GM18867 (cell line): ENCODE results near the gene ZFYVE21.
A peak's percentile ranks its signal among the peaks of the same experiment; 100 is the strongest.

Source experiments
- ATAC-seq: cut with Tn5 transposase; IDR thresholded peaks from one replicate; pipeline ENCODE4 v1.9.1; 2021; ENCODE audit warnings: mild to moderate bottlenecking, moderate library complexity; ENCODE audit not compliant: unreplicated experiment

ZFYVE21 gene

DNA sequence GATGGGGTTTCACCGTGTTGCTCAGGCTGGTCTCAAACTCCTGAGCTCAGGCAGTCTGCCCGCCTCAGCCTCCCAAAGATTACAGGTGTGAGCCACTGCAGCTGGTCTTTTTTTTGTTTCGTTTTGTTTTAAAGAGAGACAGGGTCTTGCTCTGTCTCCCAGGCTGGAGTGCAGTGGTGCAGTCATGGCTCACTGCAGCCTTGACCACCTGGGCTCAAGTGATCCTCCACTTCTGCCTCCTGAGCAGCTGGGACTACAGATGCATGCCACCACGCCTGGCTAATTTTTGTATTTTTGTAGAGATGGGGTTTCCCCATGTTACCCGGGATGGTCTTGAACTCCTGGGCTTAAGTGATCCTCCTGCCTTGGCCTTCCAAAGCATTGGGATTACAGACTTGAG lies 24.0 kb upstream of the ZFYVE21 start:
- ATAC-seq: peak; percentile 52

DNA sequence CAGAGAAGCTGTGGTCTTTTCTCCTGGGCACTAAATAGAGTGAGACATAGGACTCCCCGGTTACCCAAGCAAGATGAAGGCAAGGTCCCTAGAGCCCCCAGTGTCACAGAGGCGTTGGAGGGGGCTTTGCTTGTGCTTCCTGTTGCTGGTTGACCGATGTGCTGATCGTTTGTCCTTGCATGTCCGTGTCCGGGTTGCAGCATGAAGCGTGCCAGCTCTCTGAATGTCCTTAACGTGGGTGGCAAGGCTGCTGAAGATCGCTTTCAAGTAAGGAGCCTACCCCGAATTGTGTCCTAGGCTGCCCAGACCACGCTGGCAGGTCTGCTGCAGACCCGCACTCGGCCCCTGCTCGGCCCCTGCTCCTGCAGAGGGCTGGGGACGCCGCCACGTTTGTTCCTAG lies 23.5 kb upstream of the ZFYVE21 start:
- ATAC-seq: peak; percentile 6

DNA sequence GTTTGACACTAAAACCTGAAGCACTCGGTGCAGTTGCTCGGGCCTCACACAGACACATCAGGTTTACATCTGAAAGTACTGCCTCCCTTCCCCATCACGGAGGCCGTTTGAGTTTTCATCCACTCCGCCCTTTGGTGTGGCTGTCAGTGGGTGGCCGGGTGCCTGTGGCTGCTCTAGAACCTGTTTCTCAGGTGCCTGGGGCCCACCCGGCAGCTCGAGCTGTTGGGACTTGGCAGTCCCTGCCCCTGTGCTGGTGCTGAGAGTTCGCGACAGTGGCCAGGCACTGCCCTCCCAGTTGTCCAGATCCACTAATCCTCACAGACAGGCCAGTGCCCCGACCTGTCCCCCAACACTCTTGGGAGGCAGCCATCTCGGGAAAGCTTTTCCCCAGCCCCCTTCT lies 22.7 kb upstream of the ZFYVE21 start:
- ATAC-seq: no peak

DNA sequence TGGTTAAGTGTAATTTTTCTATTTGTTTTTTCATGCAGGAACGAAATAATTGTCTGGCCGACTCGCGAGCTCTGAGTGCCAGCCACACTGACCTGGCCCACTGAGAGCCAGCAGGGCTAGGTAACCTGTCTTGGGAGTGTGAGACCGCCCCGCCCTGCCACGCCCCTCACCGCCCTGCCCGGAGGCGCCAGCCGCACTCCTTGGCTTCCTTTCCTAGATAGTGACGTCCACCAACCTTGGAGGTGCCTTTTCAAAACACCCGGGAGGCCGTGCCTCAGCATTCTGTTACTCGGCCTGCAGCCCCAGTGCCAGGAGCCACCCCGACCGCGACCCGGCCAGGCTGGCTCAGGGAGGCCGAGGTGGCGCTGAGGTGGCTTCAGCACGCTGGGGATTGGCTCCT lies 22.1 kb upstream of the ZFYVE21 start:
- ATAC-seq: no peak

DNA sequence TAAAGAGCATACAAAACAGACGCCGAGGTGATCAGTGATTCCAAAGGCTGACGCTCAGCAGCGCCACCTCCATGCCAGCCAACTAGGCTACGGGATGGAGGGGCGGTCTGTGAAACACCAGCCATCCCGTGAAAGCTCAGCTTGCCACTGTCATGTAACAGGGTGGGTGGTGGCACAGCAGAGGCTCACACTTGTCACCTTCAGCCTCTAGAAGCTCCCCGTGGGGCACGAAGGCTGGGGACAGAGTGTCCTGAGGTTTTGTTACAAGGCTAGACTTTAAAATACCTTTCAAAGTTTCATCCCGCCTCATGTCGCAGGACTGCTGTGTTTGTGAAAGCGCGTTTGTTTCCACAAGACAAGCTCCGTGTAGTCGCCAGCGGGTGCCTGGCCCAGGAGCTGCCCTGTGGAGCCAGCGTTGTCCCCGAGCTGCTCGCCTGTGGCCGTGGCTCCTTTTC lies 21.0 kb upstream of the ZFYVE21 start:
- ATAC-seq: no peak

DNA sequence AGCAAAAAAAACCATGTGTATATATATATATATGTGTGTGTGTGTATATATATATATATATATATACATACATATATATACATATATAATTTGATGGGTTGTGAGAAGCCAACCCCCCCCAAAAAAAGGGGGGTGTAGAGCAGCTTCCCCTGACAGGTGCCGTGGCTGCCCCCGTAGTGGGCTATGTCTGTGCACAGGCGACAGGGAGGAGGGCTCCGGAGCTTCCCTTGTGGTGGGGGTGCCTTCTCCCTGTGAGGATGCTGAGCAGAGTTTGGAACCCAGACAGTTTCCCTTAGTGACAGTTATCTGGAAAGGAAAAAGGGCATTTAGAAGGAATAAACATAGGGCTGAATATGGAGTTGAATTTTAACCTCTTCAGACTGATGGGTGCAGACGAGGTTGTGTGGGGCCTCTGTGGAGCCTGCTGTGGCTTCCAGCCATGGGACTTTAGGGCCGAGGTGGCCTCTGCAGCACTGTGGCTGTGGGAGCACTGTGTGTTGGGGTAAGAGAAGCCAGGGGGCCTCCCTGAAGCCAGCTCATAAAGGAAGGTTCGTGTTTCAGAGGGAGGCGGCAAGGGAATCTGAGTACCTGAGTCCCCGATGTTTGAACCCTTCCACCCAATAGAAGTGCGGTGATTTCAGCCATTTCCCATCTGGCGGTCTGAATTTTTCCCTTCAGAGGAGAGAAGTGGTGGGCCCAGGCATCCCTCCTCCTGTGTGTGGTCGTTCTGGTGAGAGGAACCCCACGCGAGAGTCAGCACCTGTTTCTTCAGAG lies 20.1 kb upstream of the ZFYVE21 start:
- ATAC-seq: no peak

DNA sequence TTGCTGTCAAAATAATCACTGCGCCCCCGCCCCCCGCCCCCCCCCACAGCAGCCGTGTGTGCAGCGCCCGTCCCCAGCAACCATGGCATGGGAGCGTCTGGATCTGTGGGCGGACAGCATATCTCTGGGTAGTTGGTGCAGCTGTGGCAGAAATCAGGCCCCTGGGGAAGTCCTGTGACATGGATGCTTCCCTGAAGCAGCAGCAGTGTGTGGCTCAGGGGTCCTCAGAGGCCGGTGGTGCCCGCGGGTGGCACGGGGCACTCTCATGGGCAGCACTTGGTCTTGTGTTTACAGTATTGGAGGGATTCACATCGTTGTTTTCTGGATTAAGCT lies 19.6 kb upstream of the ZFYVE21 start:
- no peak for ATAC-seq

DNA sequence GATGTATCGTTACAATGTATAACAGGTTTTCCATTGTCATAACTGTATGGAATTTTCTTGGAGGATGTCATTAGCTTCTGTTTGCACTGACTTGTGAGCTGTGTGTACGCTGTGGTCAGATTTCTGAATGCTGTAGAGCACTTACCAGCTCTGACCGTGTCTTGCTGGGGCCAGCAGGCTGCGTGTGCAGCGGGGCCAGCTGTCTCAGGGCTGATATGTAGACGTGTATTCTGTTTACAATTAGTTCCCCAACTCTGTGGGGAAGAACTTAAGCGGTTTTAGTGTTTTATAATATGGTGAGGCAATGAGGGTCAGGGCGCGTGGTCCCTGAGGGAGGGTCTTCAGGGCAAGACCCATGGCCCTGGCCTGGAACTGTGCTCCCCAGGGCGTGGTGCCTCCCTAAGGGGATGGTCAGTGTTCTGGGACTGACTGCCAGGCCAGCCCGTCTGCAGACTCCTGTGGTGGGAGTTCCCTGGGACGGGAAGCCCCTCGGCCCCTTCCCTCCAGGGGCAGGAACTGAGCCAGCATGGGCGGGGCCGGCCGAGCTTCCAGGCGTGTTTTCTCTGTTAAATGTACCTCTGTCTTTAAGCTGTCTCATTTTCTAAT lies 19.0 kb upstream of the ZFYVE21 start:
- no peak for ATAC-seq

DNA sequence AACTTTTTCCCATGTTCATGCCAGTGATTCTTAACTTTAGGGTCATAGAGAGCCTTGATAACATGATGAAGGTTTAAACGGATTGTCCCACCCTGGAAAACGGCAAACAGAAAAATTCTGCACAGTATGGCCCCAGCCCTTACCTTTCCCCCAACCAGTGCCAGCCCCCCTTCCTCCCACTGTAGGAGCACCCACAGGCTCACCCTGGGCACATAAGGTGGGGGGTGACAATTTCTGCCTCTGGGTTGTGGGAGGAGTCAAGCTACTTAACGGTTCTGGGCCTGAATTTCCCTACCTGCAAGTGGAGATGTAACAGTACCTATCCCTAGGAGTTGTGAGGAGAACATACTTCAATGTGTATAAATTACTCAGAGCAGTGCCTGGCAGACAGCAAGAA lies 18.4 kb upstream of the ZFYVE21 start:
- no peak for ATAC-seq

DNA sequence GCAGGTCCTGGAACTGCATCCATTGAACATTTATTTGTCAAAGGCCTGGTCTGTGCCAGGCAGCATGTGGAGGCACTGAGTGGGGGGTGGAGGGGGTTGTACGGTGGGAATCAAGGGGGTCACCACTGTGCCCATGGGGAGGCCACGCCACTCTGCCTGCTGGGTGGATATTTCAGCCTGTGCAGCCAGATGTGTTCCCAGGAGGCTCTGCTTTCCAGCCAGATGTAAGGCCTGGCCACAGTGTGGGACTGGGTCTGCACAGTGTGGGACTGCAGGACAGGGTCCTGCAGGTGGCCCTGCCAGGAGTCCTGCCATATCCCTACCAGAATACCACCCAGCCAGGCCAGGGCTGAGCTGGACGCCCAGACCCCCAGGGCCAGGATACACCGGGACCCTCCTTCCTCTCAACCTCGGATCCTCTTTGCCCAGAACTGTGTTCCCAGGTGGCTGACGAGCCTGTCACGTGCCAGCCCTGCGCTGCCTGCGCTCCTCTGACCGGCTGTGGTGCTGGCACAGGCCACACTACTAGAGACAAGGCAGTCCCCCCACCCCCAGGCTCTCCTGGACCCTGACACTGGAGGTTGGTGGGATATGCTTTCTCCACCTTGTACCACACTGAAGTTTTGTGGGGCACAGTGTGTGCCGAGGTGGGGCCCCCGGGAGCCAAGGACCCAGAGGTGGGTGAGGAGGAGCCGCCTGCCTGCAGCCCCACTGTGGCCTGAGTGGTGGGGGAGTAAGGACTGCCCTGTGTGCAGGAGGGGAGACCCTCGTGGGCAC lies 17.8 kb upstream of the ZFYVE21 start:
- ATAC-seq: no peak

DNA sequence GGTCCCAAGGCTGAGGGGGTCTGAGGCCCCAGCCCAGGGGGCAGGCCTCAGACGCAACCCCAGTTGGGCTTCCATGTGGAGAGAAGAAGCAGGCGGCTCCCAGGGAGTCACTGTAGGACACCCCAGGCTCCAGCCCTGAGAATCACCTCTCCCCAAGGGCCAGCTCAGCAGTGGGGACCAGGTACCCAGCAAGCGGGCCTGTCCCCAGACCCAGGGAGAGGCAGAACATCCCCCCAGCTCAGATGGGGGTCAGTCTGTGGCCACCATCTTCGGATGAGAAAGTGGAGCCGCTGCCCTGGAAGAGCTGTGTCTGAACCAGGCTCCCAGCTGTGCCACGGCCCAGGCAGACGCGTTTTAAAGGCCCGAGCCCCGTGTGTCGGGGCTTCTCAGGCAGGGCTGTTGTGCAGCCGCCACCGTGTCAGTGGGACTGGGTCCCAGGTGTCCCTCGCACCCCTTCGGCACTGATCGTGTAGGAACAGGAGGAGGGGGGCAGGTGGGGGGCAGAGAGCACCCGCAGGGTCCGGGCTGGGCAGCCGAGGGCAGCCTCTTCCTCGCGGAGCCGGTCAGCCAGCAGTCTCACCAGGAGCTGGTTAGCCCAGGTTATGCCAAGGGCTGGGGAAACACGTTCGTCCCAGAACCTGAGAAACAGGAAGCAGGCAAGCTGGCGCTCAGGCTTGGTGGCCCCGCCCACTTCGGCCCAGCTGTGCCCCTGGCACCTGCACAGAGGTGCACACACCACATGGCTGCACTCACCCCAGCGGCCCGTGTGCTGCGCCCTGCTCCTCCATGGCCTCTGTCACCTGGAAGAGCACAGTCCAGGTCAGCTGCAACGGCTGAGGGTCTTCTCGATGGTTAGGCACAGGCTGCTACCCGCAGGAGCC lies 17.0 kb upstream of the ZFYVE21 start:
- ATAC-seq: no peak

DNA sequence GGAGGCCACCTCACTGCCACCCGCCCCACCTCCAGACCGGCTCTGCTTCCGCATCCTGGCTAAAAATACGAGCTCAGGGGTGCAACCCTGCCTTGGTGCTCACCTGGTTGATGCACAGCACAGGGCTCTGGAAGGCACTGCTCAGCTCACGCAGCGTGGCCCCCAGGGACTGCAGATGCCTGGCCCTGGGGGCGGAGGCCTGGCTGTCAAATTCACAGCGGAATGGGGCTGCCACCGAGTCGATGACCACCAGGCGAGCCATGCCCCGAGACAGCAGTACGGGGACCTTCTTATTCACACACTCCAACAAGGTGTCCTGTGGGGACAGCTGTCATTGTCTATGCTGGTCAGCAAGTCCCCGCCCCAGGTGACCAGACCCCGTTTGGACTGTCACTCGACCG lies 16.3 kb upstream of the ZFYVE21 start:
- no peak for ATAC-seq

DNA sequence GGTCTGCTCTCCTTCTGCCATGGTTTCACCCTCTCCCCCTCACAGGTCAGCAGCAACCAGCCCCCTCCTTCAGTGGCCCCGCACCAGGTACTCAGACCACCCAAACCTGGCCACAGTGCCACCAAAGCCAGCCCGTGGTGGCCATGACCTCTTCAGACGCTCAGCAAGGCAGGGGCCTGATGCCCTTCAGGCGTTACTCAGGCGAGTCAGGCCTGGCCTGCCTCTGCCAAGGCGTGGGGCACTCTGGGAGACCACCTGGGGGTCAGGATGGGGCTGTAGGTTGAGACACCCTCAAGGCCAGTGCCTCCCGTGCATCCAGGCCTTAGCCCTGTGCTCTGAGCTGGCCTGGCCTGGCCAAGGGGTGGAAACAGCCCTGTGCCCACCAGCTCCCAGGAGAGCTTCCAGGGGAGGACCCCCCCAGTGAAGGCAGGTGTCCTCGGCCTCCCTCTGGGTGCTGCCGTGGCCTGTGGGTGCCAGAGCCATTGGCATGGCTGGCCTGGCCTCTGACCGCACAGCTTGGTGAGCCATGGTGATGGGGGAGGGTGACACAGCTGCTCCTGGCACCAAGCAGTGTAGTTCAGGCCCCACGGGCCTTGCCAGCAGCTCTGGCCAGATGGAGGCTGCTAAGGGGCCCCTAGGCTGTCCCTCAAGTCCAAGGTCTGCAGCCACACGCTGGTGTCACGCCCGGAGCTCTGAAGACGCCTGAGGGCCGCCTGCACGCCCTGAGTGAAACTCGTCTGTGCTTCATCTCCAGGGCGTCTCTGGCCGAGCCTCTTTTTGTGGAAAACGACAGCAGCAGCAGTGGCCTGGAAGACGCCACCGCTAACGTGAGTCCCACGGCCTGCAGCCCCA lies 15.5 kb upstream of the ZFYVE21 start:
- ATAC-seq: no peak

DNA sequence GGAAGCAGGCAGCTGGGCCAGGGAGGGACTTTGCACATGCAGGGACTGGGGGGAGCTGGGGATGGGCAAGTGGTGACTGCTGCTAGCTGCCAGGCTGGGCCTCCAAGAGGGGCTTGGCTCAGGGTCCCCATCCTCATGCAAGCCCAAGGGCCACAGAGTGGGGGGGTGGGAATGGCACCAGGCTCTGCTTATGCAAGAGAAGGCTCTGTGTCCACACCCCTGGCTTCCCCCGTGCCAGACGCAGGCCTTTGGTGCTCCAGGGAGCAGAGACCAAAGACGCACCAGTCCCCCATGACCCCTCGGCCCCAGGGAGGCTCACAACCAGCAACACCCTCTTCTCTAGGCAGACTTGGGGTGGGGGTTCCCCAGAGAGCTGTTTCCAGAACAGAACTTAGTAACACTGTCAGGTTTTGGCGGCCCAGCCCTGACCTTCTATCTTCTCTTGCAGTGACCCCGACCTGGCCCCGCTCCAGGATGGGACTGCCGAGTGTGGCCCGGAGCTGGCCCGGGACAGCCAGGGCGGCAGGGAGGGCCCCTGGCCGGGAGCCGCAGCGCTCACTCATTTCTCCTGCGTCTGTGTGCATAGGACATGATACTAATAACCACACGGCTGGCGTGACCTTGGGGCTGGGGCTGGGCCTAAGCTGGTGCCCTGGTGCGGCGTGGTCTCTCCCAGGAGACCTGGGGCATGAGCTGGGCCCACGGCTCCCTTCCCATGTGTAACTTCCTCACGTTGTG lies 14.7 kb upstream of the ZFYVE21 start:
- no peak for ATAC-seq

DNA sequence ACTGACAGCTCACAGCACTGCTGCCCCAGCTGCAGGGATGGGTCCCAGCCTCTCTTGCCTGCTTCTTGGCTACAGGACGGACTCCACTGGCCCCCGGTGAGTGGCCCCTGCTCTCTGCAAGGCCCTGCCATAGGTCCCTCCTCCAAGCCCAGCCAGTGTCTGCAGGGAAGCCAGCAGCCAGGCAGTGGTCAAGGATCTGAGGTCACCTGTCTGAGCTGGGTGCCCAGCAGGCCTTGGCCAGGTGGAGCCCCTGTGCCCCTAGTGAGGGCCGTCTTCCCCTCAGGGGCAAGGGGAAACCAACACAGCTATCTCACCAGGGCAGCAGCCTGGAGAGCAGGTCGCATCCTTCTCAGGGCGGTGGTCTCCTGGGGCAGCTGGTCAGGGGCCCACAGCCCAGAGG lies 13.5 kb upstream of the ZFYVE21 start:
- no peak for ATAC-seq

DNA sequence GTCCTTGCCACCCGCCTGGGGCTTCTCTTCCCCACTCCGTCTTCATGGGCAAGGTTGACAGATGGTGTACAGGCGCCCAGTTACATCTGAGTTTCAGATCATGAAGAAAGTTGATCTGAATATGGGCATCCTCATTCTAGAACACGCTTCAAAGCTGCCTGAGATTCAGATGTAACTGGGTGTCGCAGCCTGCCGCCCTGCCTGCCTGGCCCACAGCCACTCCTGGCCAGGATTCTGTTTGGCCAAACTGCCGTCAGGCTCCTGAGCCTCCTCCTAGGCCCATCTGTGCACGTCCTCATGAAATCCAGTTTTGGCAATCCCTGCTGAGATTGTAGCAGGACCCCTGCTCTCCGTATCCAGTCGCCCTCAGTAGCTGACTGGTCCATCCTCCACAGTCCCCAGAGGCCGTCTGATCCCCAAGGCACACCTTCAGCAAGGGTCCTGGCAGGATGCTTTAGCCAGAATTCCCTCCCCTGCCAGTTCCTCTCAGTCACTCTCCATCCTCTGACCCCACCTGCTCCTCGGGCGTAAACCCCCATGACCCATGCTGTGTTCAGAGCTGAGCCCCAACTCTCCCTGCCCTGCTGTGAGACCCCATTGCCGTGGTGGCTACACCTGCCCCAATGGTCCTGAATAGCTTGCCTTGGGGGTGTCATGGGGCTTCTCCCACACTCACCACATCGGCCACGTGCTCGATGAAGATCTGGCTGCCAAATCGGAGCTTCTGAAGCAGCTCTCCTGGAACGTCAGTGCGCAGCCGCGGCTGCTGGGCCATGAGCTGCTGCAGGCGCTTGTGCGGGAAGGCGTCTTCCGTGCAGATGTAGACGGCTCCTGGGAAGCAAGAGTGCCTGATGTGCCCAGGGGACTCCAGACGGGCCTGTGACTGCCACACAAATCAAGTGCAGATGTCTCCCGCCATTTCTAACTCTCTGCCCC lies 12.8 kb upstream of the ZFYVE21 start:
- ATAC-seq: no peak

DNA sequence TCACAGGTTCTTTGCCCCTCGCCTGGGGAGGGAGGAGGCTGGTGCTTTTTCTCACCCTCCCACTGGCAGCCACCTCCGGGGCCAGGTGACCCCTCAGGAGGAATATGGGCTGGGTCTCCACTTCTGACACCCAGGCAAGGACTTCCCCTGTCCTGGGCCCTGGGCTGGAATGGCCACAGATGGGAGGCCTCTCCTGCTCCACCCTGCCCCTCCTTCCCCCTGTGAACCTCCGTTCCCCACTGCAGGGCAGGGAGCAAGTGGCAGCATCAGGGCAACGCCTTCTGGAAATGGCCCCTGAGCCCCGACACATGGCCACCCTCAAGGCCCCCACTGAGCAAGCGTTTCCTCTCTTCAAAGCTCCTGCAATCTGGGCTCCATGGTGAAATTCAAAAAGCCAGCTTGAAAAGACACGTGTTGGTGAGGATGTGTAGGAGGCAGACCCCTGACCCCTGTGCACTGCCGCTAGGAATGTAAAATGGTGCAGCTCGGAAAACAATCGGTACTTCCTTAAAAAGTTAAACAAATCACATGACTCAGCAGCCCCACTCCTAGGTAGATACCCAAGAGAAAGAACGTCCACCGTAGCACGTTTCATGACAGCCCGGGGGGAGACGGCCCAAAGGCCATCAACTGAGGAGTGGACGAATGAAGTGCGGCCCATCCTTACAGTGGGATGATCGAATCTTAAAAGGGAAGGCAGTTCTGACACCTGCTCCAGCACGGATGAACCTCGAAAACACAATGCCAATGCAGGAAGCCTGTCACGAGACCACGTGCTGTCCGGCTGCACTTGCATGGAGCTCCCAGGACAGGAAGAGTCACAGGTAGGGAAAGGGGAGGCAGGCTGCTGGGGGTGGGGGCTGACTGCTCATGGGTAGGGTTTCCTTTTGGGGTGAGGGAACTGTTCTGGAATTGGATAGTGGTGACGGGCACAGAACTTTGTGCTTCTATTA lies 11.9 kb upstream of the ZFYVE21 start:
- ATAC-seq: no peak
